ENCODE measurements around the gene TNRC6C. TPM values are rescaled to one million over a fixed set of nuclear protein-coding genes. Genes with fewer than 3 reads are reported as not detected.

The TNRC6C gene
- total RNA-seq, 1 donor from 2014 or later = 11.0 TPM

GRCh38 chr17:78146881-78147280 lies 188.4 kb downstream of the TNRC6C start:
- ATAC-seq (no peak), DNase-seq (ENCODE audit: low spot score) (no peak)

DNA sequence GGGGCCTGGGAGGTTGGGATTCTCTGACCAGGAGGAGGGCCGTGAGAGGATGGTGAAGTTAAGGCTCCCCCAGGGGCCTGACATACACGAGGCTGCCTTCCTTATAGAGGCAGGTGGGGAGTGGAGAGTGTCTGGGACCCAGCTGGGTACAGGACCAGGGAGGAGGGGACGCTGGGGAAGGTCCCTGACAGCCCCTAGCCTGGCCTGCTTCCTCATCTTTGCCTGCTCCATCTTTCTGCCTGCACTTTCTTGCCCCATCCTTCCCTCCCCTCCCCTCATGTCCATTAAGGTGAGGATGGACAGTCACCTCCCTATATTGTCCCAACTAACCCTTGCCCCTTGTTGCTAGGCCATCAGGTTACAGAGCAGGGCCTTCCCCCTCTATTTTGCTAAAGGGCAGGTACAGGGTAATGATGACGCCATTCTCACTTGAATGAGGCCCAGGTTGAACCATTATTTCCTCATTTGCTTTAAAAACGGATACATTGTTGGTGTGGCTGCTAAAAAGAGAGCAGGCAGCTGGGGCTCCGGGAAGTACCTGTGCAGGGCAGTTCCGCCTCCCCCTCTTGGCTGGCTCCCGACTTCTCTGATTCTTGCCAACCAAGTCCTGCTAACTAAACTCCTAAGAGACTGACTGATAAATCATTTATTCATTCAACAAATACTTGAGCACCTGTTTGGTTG lies 189.0 kb downstream of the TNRC6C start:
- ATAC-seq (no peak), DNase-seq (ENCODE audit: low spot score) (no peak)

DNA sequence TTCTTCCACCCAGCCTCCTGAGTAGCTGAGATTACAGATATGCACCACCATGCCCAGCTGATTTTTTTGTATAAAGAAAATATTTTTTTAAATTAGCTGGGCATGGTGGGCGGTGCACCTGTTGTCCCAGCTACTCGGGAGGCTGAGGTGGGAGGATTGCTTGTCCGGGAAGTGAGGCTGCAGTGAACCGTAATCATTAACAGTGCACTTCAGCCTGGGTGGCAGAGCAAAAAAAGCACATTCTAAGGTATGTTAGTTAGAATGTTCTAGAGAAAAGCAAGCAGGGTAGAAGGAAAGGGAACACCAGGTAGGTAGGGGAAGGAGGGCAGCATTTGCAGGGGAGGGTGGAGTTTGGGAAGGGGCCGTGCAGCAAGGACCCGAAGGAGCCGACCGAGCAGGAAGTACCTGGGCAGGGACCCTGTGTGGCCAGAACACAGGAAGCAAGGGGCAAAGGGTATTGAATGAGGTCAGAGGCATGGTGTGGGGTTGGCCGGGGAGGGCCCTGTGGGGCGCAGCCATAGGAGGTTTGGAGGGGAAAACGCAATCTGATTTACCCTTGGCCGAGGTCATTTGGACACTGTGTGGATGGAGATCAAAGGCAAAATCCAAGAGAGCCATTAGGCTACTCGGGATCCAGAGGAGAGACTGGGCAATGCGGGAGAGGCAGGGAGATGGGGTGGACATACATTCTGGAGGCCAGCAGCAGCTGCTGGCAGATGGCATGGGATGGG lies 189.9 kb downstream of the TNRC6C start:
- DNase-seq (ENCODE audit: low spot score) = no peak

DNA sequence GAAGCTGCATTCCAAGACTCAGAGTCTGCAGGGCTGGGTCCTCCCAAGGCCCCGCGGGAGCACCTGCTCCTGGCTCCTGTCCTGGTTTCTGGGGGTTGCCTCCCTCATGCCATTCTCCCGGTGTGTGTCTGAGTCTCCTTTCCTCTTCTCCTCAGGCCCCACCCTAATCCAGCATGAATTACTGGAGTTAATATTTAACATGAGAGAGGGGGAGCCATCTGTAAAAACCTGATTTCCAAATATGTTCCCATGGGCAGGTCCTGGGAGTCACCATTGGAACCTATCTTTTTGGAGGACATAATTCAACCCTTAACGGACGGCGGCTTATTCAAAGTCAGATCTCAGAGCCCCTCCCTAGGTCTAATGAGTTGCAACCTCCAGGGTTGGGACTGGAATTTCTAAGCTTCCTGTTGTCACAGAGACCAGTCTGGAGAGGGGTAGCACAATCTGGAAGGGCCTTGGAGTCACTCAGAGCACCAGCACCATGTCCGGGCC lies 193.1 kb downstream of the TNRC6C start:
- ATAC-seq = peak; percentile 86
- no peak for DNase-seq (ENCODE audit: low spot score)

More for the DNA sequence above, 189.9 kb downstream of the TNRC6C start:
- ATAC-seq = no peak

GRCh38 chr17:78154903-78155811 lies 196.7 kb downstream of the TNRC6C start:
- ATAC-seq (peak; percentile 31), DNase-seq (ENCODE audit: low spot score) (no peak)

Other genes starting within 250 kb of the TNRC6C start
- 14.6 TPM for gene TMC6, start 170.1 kb downstream of the TNRC6C start, total RNA-seq
- gene TMC8, start 172.1 kb downstream of the TNRC6C start, total RNA-seq = 3.9 TPM
- not detected for gene C17orf99, start 187.7 kb downstream of the TNRC6C start, total RNA-seq
- 44.1 TPM for gene SYNGR2, start 209.9 kb downstream of the TNRC6C start, total RNA-seq
- 2.6 TPM for gene TK1, start 228.3 kb downstream of the TNRC6C start, total RNA-seq
- gene AFMID, start 228.7 kb downstream of the TNRC6C start, total RNA-seq = 145 TPM

Measured in left lobe of liver (tissue), 2 donors.